GM23338 (cell line): ENCODE measurements around the gene TMEM185B.
A peak's percentile ranks its signal among the peaks of the same experiment; 100 is the strongest.

Experiments used
- CREB1 ChIP-seq: fragments of 250-450 bp; sonication (Bioruptor Pico); IDR thresholded peaks from 2 replicates; pipeline ENCODE4 v1.5.0; 2020; ENCODE audit warnings: low read depth, mild to moderate bottlenecking, moderate library complexity
- CTCF ChIP-seq, 2 experiments: fragments of 200-600 bp in 1 of 2; sonication (generic) in 1 of 2; conservative IDR thresholded peaks; 2 replicates each; pipeline versions ENCODE4 v1.5.1 to v1.6.1; 2016 to 2017; ENCODE audit warnings: antibody characterized with exemption in 2 of 2, low read depth in 2 of 2, mild to moderate bottlenecking in 2 of 2, moderate library complexity in 1 of 2
- NANOG ChIP-seq: IDR thresholded peaks from 2 replicates; pipeline ENCODE4 v1.6.1; 2016; ENCODE audit warnings: antibody characterized with exemption, borderline replicate concordance
- POLR2AphosphoS5 ChIP-seq: IDR thresholded peaks from 2 replicates; pipeline ENCODE4 v1.6.1; 2016; ENCODE audit warnings: antibody characterized with exemption, low read depth
- REST ChIP-seq: IDR thresholded peaks from one replicate; pipeline ENCODE4 v1.6.1; 2018; ENCODE audit warnings: antibody characterized with exemption; ENCODE audit not compliant: unreplicated experiment
- TF ChIP-seq, protein P1 (sequence below): fragments of 250-450 bp; sonication (Bioruptor Pico); IDR thresholded peaks from 2 replicates; pipeline ENCODE4 v1.5.0; 2020; ENCODE audit warnings: mild to moderate bottlenecking, moderate library complexity

DNA sequence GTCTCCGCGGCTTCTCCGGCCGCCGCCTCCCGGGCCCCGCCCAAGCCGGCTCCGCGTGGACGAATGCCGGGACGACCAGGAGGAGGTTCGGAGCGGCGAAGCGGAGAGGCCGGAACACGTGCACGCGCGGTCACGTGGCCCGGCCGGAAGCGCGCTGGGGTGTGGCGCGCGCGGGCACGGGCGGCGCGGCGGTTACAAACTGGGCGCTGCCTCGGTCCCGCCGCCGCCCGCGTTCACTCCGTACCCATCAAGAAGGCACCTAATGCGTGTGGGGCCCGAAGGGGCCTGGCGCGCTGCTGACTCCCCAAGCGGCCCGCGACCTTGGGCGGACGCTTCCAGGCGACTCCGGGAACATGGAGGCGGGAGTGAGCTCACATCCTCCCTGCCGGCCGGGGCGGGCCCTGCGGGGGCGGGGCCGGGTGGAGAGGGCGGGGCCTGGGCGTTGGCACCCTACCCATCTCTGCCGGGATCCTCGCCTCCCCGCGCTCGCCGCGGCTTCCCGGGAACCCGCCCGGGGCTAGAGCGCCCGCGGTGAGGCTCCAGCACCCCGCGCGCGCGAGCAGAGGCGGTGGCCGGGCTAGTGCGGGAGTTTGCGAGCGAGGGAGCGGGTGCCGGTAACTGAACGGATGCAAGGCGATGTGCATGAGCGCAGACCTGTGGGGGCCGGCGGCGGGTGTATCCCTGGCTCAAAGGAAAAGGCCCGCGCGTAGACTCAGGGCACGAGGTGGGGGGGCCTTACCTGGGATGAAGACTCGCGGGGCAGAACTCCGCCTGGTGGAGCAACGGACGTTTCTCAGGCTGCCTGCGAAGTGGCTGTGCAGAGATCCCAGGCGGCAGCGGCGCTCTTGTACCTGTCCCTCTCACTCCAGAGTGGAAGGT, at the start of gene TMEM185B:
- TF ChIP-seq CTCF (conservative IDR thresholded peaks at IDR 0.05; ENCODE audit: low read depth in 2 of 2): peak; percentile 13 to 28; a peak in 3 of 4 replicates
- TF ChIP-seq NANOG: no peak
- TF ChIP-seq, protein P1, sequence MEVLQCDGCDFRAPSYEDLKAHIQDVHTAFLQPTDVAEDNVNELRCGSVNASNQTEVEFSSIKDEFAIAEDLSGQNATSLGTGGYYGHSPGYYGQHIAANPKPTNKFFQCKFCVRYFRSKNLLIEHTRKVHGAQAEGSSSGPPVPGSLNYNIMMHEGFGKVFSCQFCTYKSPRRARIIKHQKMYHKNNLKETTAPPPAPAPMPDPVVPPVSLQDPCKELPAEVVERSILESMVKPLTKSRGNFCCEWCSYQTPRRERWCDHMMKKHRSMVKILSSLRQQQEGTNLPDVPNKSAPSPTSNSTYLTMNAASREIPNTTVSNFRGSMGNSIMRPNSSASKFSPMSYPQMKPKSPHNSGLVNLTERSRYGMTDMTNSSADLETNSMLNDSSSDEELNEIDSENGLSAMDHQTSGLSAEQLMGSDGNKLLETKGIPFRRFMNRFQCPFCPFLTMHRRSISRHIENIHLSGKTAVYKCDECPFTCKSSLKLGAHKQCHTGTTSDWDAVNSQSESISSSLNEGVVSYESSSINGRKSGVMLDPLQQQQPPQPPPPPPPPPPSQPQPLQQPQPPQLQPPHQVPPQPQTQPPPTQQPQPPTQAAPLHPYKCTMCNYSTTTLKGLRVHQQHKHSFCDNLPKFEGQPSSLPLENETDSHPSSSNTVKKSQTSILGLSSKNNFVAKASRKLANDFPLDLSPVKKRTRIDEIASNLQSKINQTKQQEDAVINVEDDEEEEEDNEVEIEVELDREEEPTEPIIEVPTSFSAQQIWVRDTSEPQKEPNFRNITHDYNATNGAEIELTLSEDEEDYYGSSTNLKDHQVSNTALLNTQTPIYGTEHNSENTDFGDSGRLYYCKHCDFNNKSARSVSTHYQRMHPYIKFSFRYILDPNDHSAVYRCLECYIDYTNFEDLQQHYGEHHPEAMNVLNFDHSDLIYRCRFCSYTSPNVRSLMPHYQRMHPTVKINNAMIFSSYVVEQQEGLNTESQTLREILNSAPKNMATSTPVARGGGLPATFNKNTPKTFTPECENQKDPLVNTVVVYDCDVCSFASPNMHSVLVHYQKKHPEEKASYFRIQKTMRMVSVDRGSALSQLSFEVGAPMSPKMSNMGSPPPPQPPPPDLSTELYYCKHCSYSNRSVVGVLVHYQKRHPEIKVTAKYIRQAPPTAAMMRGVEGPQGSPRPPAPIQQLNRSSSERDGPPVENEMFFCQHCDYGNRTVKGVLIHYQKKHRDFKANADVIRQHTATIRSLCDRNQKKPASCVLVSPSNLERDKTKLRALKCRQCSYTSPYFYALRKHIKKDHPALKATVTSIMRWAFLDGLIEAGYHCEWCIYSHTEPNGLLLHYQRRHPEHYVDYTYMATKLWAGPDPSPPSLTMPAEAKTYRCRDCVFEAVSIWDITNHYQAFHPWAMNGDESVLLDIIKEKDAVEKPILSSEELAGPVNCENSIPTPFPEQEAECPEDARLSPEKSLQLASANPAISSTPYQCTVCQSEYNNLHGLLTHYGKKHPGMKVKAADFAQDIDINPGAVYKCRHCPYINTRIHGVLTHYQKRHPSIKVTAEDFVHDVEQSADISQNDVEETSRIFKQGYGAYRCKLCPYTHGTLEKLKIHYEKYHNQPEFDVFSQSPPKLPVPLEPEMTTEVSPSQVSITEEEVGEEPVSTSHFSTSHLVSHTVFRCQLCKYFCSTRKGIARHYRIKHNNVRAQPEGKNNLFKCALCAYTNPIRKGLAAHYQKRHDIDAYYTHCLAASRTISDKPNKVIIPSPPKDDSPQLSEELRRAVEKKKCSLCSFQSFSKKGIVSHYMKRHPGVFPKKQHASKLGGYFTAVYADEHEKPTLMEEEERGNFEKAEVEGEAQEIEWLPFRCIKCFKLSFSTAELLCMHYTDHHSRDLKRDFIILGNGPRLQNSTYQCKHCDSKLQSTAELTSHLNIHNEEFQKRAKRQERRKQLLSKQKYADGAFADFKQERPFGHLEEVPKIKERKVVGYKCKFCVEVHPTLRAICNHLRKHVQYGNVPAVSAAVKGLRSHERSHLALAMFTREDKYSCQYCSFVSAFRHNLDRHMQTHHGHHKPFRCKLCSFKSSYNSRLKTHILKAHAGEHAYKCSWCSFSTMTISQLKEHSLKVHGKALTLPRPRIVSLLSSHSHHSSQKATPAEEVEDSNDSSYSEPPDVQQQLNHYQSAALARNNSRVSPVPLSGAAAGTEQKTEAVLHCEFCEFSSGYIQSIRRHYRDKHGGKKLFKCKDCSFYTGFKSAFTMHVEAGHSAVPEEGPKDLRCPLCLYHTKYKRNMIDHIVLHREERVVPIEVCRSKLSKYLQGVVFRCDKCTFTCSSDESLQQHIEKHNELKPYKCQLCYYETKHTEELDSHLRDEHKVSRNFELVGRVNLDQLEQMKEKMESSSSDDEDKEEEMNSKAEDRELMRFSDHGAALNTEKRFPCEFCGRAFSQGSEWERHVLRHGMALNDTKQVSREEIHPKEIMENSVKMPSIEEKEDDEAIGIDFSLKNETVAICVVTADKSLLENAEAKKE (CRISPR knock-in tag): no peak
- TF ChIP-seq CREB1: peak; percentile 45; the same call in 1 of the 2 replicates
- peak; percentile 60; the same call in 1 of the 2 replicates for TF ChIP-seq POLR2AphosphoS5
- no peak for TF ChIP-seq REST
